ENCODE data around the gene MYOD1.

GRCh38 chr11:17720796-17721171 lies 1.4 kb downstream of the MYOD1 start:
- TF ChIP-seq CTCF (IDR thresholded peaks at IDR 0.05): no peak
- TF ChIP-seq EP300 (IDR thresholded peaks at IDR 0.05; ENCODE audit: low read depth): no peak
- no peak for TF ChIP-seq POLR2AphosphoS5 (IDR thresholded peaks at IDR 0.05)

Measured in transverse colon (tissue), 4 donors.